ENCODE results near the gene ZNF785. TPM values are rescaled to one million over a fixed set of nuclear protein-coding genes. Genes with fewer than 3 reads are reported as not detected.
A peak's percentile ranks its signal among the peaks of the same experiment; 100 is the strongest.

ZNF785 gene
- total RNA-seq, 1 experiment from 2014 or later: 18.8 TPM

- Histone ChIP-seq H3K23ac (ENCODE audit: insufficient read length, low read depth, low read length) (no peak overlapping the region), H4K91ac (ENCODE audit: insufficient read length, low read depth, low read length) (no peak overlapping the region), H3K56ac (ENCODE audit: insufficient read length, low read depth, low read length) (no peak overlapping the region), H4K20me1 (ENCODE audit: control insufficient read depth, insufficient read depth, insufficient read length) (no peaks in the 10 kb centered on the region), H3K9me3 (ENCODE audit: control insufficient read depth, low read depth, low read length) (no peaks in the 10 kb centered on the region), H3T11ph (ENCODE audit: low read length) (peak overlapping the region; percentile 21), H2BK15ac (ENCODE audit: low read depth, low read length) (no peak overlapping the region), H3K18ac (ENCODE audit: insufficient read length, low read depth, low read length) (peak overlapping the region; percentile 87), H3K4me2 (ENCODE audit: insufficient read depth, insufficient read length, low read length) (peak overlapping the region; percentile 61), H2BK12ac (ENCODE audit: insufficient read length, low read depth, low read length) (no peak overlapping the region), H3K14ac (ENCODE audit: insufficient read depth, low read length) (peak overlapping the region; percentile 77; the same call in 1 of the 2 replicates), H2BK5ac (ENCODE audit: insufficient read length, low read length) (peak overlapping the region; percentile 21), H3K23me2 (ENCODE audit: insufficient read length, low read depth, low read length, poor library complexity, severe bottlenecking) (peaks cover 23% of the 10 kb centered on the region), H3K4ac (ENCODE audit: low read depth, low read length) (no peak overlapping the region; the same call in 1 of the 2 replicates), H3K79me1 (ENCODE audit: insufficient read depth, low read depth, low read length, poor library complexity, severe bottlenecking) (no peaks in the 10 kb centered on the region), H2BK20ac (ENCODE audit: low read depth, low read length, poor library complexity, severe bottlenecking) (no peak overlapping the region), H3K27me3 (ENCODE audit: insufficient read depth, low read length) (no peaks in the 10 kb centered on the region), H4K8ac (replicated peaks; ENCODE audit: insufficient read length, low read depth, low read length) (no peak overlapping the region), H2BK120ac (ENCODE audit: low read depth, low read length, poor library complexity, severe bottlenecking) (no peak overlapping the region), H3K27ac (ENCODE audit: insufficient read length, low read depth, low read length) (peak overlapping the region; percentile 83), H2AK5ac (ENCODE audit: insufficient read length, low read length) (no peak overlapping the region), H4K5ac (ENCODE audit: insufficient read length, low read depth, low read length) (peak overlapping the region; percentile 66), H3K9ac (ENCODE audit: extremely low read depth, insufficient read length, low read length) (peak overlapping the region; percentile 92), H2AFZ (ENCODE audit: low read length) (no peak overlapping the region), H3K4me1 (ENCODE audit: insufficient read depth, low read length) (no peaks in the 10 kb centered on the region; the same call in 1 of the 2 replicates), H3K79me2 (ENCODE audit: insufficient read depth, low read length) (no peaks in the 10 kb centered on the region)
- Mint-ChIP-seq H3K9me3 (no peaks in the 10 kb centered on the region; a peak in 1 of 5 replicates), H3K27ac (peak overlapping the region; percentile 96 to 99 (median 96)), H3K4me1 (peaks cover 23 to 27% of the 10 kb centered on the region in 2 experiments), H3K36me3 (ENCODE audit: insufficient read depth in 1 of 3, low read depth in 3 of 3) (peaks cover 15 to 29% (median 19%) of the 10 kb centered on the region in 3 experiments), H3K4me3 (peak overlapping the region; percentile 77 to 89), H3K27me3 (ENCODE audit: low read depth) (no peaks in the 10 kb centered on the region)
- no CpG with 5 or more reads among the region's 18 CpGs for WGBS (ENCODE audit: extremely low coverage, insufficient read length, low lambda C conversion rate)
- DNase-seq: peak; percentile 56
- no peak for TF ChIP-seq CTCF (conservative IDR thresholded peaks at IDR 0.05)
Measured at GRCh38 chr16:30535106-30535776, 50.3 kb downstream of the ZNF785 start.
